OCI-LY3 (cell line): ENCODE results near the gene RETN.

Experiments used
- H2AFZ ChIP-seq: fragments of 200-600, 300-600 bp; shearing (Covaris generic); 2 replicates; pipeline ENCODE4 v1.6.0; 2014; ENCODE audit warnings: antibody characterized with exemption, low read depth, low read length
- H3K27ac ChIP-seq: fragments of 200-600, 300-600 bp; sonication (generic); 2 replicates; pipeline ENCODE4 v1.5.1; 2014; ENCODE audit warnings: mild to moderate bottlenecking, low read length, moderate library complexity, mixed read lengths
- H3K27me3 ChIP-seq: fragments of 200-600, 300-600 bp; sonication (generic); 2 replicates; pipeline ENCODE4 v1.6.1; 2014; ENCODE audit warnings: low read depth, low read length, mixed read lengths
- H3K36me3 ChIP-seq: fragments of 200-600, 300-600 bp; sonication (generic); replicated peaks from 2 replicates; pipeline ENCODE3; 2014; ENCODE audit warnings: low read depth, low read length, mixed read lengths
- H3K4me1 ChIP-seq: fragments of 300-600, 200-600 bp; sonication (generic); 2 replicates; pipeline ENCODE4 v1.6.1; 2014; ENCODE audit warnings: low read length, mixed read lengths
- H3K4me2 ChIP-seq: fragments of 200-600, 300-600 bp; sonication (generic); 2 replicates; pipeline ENCODE4 v1.6.1; 2014; ENCODE audit warnings: low read length, mixed read lengths
- H3K4me3 ChIP-seq: fragments of 300-600, 200-600 bp; sonication (generic); 2 replicates; pipeline ENCODE4 v1.5.1; 2014; ENCODE audit warnings: antibody characterized with exemption, mild to moderate bottlenecking, low read length, moderate library complexity
- H3K79me2 ChIP-seq: fragments of 300-600, 200-600 bp; shearing (Covaris generic); 2 replicates; pipeline ENCODE4 v1.6.1; 2014; ENCODE audit warnings: mild to moderate bottlenecking, low read length, mixed read lengths
- H3K9ac ChIP-seq: fragments of 300-600, 200-600 bp; shearing (Covaris generic); 2 replicates; pipeline ENCODE4 v1.6.0; 2014; ENCODE audit warnings: mild to moderate bottlenecking, low read length, moderate library complexity
- H3K9me3 ChIP-seq: fragments of 200-600, 300-600 bp; shearing (Covaris generic); 2 replicates; pipeline ENCODE4 v1.6.1; 2014; ENCODE audit warnings: low read length, mixed read lengths; ENCODE audit not compliant: insufficient read depth
- H4K20me1 ChIP-seq: fragments of 200-600, 300-600 bp; sonication (generic); 2 replicates; pipeline ENCODE4 v1.6.1; 2016; ENCODE audit warnings: low read length, mixed read lengths; ENCODE audit not compliant: insufficient read depth
- EZH2phosphoT487 ChIP-seq: fragments of 200-600 bp; shearing (Covaris generic); IDR thresholded peaks from 2 replicates; pipeline ENCODE4 v1.6.1; 2018; ENCODE audit warnings: antibody characterized with exemption, mixed run types, low read depth
- TF ChIP-seq, protein P1 (sequence below): fragments of 200-600, 300-600 bp; sonication (generic); IDR thresholded peaks from 2 replicates; pipeline ENCODE4 v1.5.1; 2014; ENCODE audit warnings: antibody characterized with exemption, low read length, low read depth

Gene RETN

DNA sequence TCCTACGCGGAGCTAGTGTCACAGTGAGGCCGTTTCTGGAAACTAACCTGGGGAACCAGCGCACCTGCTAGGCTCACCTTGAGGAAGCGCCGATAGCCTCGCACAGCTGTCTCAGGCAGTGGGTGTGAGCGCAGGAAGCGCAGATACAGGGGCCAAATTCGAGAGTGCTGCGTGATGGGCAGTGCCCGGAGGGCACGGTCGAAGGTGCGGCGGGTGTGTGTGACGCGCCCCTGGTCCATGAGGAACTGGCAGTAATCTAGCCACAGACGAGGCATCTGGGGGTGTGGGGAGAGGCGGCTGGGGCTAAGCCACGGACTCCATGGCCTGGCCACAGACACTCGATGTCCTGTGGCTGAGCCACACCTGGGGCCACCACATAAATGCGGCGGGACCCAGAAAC is 41.7 kb upstream of the RETN start:
- no peak for TF ChIP-seq EZH2phosphoT487
- TF ChIP-seq, protein P1, sequence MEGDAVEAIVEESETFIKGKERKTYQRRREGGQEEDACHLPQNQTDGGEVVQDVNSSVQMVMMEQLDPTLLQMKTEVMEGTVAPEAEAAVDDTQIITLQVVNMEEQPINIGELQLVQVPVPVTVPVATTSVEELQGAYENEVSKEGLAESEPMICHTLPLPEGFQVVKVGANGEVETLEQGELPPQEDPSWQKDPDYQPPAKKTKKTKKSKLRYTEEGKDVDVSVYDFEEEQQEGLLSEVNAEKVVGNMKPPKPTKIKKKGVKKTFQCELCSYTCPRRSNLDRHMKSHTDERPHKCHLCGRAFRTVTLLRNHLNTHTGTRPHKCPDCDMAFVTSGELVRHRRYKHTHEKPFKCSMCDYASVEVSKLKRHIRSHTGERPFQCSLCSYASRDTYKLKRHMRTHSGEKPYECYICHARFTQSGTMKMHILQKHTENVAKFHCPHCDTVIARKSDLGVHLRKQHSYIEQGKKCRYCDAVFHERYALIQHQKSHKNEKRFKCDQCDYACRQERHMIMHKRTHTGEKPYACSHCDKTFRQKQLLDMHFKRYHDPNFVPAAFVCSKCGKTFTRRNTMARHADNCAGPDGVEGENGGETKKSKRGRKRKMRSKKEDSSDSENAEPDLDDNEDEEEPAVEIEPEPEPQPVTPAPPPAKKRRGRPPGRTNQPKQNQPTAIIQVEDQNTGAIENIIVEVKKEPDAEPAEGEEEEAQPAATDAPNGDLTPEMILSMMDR: no peak
- H3K4me3 ChIP-seq: no peak overlapping the region
- H3K4me1 ChIP-seq: peaks cover 15% of the 10 kb centered on the region
- H2AFZ ChIP-seq: no peak overlapping the region
- H4K20me1 ChIP-seq: 0 out of 2 replicates have a peak, but pooled peaks cover 9% of the 10 kb centered on the region
- H3K9me3 ChIP-seq: no peaks in the 10 kb centered on the region
- H3K4me2 ChIP-seq: no peak overlapping the region
- H3K79me2 ChIP-seq: peaks cover 60% of the 10 kb centered on the region
- no peaks in the 10 kb centered on the region for H3K27me3 ChIP-seq
- H3K27ac ChIP-seq: no peak overlapping the region
- no peak overlapping the region for H3K9ac ChIP-seq
- peaks cover 31% of the 10 kb centered on the region for H3K36me3 ChIP-seq

DNA sequence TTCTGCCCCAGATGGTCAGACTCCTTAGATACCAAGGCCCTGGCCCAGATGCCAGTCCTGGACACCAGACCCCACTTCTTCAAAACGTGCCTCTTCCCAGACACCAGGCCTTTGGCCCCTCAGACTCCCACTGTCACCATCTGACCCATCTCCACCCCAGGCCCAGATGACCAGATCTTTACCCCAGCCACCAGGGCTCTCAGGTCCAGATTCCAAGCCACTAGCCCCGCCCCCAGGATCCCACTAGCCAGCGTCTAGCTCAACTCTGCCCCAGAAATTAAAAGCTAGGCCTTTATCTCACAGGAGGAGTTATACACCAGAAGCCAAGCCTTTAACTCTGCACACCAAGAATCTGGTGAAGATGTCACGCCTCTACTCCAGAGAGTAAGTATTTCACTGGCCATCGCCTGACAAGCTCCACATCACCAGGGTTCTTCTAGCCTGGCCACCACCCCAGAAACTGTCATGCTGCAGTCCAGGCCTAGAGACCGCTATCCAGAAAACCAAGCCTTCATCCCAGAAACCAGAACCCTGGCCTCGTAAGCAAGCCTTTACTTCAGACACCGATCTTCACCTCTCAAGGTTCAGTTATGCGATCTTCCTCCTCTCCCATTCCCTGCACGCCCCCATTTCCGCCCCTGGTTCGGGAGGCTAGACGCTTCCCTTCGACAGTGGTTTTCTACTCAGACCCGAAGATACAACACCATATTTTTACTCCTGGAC is 40.1 kb upstream of the RETN start:
- Histone ChIP-seq H2AFZ (peak overlapping the region; percentile 43; the same call in 1 of the 2 replicates), H3K27ac (peak overlapping the region; percentile 20), H3K9ac (peak overlapping the region; percentile 86), H3K4me3 (peak overlapping the region; percentile 89), H3K27me3 (no peaks in the 10 kb centered on the region), H3K36me3 (peaks cover 22% of the 10 kb centered on the region), H3K4me2 (peak overlapping the region; percentile 91), H4K20me1 (0 out of 2 replicates have a peak, but pooled peaks cover 9% of the 10 kb centered on the region), H3K79me2 (peaks cover 60% of the 10 kb centered on the region), H3K4me1 (peaks cover 15% of the 10 kb centered on the region), H3K9me3 (no peaks in the 10 kb centered on the region)
- TF ChIP-seq, protein P1: no peak
- TF ChIP-seq EZH2phosphoT487: no peak

DNA sequence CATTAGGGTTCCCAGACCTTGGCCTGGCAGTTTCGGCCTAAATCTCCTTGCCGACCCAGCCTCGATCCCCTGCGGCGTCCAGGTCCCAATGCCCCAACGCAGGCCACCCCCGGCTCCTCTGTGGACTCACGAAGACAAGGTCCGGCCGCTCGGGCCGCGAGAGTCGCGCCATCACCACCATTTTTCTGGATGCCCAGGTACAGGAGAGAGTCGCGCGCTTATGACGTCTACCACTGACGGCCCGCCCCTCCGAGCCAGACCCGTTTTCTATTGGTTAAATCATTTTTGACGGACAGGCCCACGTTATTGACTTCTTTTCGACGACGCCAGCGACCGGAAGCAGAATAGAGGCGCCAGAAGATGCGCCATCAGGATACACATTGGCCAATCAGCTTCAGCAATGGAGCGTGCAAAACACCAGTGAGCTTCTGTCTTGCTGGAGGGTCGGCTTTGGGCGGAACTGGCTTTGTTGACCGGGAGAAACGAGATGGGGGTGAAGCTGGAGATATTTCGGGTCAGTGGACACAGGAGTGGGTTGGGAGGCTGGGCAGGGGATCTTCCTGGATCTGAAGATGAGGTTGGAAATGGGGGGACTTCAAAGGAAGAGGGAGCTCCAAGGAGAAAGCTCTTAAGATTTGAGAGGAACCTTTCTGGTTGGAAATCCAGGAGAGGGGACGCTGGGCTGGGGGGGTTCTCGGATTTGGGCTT is 39.3 kb upstream of the RETN start, which contains the start of the genes PET100 and XAB2:
Gene PET100, plus strand, starts transcription at position 447 of the 708 bp plus-strand sequence. Its CDS starts 41 bp downstream, at position 488.
Gene XAB2, minus strand, starts transcription at position 199 of the 708 bp plus-strand sequence. Its CDS starts 18 bp downstream, at position 181.
- peak within 1 kb of the TSS; percentile 86 for H3K9ac ChIP-seq
- H3K36me3 ChIP-seq: peaks cover 17% of the 10 kb centered on the region
- H3K4me3 ChIP-seq: peak within 1 kb of the TSS; percentile 89
- no peaks in the 10 kb centered on the region for H3K9me3 ChIP-seq
- H3K4me1 ChIP-seq: peaks cover 15% of the 10 kb centered on the region
- H3K79me2 ChIP-seq: peaks cover 60% of the 10 kb centered on the region
- peak within 1 kb of the TSS; percentile 43; the same call in 1 of the 2 replicates for H2AFZ ChIP-seq
- H3K27me3 ChIP-seq: no peaks in the 10 kb centered on the region
- TF ChIP-seq EZH2phosphoT487: no peak
- TF ChIP-seq, protein P1: no peak
- H3K27ac ChIP-seq: peak within 1 kb of the TSS; percentile 20
- H3K4me2 ChIP-seq: peak within 1 kb of the TSS; percentile 98
- 0 out of 2 replicates have a peak, but pooled peaks cover 9% of the 10 kb centered on the region for H4K20me1 ChIP-seq

DNA sequence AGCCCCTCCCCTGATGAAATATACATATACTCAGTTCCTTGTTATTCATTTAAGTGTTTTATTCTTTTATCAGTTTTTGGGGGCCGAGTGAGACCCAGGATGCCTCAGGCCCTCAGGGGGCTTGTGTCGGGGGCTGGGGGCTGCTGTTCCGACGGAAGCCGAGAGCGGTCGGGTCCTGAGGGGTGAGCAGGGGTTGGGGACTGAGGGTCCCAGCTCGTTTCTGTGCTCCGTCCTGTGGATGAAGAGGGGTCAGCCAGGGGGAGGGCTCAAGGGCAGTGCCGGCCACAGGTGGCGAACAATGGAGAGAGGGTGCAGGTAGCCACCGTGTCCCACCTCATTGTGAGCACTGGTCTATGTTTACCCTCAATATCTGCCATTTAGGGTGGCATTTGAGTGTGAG is 37.3 kb upstream of the RETN start:
- Histone ChIP-seq H4K20me1 (0 out of 2 replicates have a peak, but pooled peaks cover 9% of the 10 kb centered on the region), H3K9me3 (no peaks in the 10 kb centered on the region), H3K4me2 (no peak overlapping the region), H2AFZ (no peak overlapping the region), H3K27ac (no peak overlapping the region), H3K4me1 (peaks cover 20% of the 10 kb centered on the region), H3K79me2 (peaks cover 51% of the 10 kb centered on the region), H3K4me3 (no peak overlapping the region), H3K9ac (no peak overlapping the region), H3K27me3 (no peaks in the 10 kb centered on the region), H3K36me3 (peaks cover 7% of the 10 kb centered on the region)
- TF ChIP-seq, protein P1: no peak
- no peak for TF ChIP-seq EZH2phosphoT487
